Measurements from ENCODE around the gene SPATA18.
A peak's percentile ranks its signal among the peaks of the same experiment; 100 is the strongest.

The SPATA18 gene, protein sequence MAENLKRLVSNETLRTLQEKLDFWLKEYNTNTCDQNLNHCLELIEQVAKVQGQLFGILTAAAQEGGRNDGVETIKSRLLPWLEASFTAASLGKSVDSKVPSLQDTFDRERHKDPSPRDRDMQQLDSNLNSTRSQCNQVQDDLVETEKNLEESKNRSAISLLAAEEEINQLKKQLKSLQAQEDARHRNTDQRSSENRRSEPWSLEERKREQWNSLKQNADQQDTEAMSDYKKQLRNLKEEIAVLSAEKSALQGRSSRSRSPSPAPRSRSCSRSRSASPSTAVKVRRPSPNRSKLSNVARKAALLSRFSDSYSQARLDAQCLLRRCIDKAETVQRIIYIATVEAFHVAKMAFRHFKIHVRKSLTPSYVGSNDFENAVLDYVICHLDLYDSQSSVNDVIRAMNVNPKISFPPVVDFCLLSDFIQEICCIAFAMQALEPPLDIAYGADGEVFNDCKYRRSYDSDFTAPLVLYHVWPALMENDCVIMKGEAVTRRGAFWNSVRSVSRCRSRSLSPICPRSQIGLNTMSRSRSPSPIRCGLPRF
- 0.49 to 3.5 (median 1.3) reads per million in 17 experiments for total RNA-seq

DNA sequence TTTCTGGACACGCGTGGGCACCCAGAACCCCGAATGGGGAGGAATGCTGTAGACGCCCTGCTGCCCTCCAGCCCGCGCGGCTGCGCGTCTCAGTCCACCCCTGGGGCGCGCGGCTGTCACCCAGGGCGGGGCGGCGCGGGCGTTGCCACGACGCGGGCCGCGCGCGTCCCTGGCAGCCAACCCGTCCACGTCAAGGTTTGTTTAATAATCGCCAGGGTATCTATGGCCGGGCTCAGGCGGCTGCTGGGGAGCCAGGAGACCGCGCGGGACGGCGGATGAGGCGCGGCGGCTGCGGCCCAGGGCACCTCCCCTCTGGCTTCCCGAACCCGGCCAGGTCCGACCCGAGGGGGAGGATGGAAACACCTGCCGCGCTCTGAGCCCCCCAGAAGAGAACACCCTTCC is at the start of gene SPATA18:
SPATA18 (plus strand) TSS at position 92 of the 402 bp plus-strand sequence. CDS start 401 bp downstream, outside the sequence.
- peak in 3 of 4 experiments; percentile 34 to 67 (median 51) for DNase-seq

DNA sequence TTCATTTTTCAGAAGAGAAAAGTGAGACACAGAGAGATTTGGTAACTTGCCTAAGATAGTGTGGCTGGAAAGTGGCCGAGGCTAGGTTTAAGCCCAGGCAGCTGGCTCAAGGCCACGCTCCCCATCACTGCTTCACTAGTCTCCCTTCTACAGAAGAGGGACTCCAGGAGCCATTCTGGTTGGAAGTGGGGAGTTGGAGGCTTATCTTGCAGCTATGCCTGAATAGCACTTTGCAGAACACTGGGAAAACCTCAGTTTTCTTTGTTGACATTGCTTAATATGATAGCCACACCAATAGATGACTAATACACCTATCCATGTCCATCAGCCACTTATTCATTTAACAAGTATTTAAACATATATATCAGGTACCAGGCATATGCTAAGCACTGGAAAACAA is 49.5 kb upstream of the SPATA18 start:
- no peak for DNase-seq

DNA sequence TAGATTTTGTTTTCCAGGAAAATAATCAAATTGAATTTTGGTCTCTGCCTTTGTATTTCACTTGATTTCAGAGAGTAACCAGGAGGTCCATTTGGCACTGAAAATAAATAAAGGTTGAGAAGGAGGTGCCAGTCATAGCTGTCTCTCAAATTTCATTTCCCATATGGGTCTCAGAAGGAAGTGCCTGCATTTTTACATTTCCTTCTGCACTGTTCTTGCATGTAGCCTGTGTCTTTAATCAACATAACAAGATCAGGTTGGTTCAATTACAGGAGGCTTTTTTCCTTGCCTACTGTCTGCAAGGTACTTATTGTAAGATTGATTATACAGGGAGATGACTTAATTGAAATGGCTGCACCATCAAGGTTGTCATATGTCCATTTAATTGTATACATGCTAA is 46.7 kb upstream of the SPATA18 start:
- DNase-seq, result no peak

DNA sequence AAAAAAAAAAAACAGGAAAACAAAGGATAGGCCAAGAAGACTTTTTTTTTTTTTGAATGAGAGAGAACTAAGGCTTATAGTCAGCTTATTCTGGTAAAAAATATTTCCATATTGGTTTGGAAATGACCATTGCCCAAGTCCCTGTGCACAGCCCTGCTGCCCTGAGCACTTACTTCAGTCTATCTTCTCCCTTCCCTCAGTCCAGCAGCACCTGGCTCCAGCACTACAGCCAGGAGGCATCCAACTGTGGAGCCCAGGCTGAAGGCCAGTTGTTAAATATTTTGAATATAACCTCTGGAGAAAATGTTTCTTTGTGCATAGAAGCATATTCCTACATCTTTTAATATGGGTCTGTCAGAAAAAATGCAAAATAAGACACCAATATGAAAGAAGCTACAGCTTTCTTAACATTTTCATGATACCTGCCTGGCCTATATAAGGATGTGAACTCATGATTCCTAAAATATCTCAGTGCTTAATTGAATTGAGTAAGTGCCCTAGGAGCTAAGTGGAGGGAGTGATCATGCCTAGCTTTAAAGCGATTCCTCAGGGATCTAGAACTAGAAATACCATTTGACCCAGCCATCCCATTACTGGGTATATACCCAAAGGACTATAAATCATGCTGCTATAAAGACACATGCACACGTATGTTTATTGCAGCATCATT is 45.4 kb upstream of the SPATA18 start:
- no peak for DNase-seq

DNA sequence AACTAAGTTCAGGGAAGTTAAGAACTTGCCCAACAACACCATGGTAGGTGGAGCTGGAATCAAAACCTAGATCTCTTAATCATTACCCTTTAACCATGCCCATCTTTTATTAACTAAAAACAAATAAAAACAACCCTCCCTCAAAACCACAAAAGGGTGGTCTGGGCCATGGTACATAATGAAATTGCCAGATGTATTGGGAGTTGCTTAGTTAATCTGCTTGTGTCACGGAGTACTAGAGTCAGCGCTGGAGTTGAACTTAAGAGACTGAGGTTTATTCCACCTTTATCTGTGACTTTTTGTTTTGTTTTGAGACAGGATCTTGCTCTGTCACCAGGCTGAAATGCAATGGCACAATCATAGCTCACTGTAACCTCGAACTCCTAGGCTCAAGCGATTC is 44.2 kb upstream of the SPATA18 start:
- DNase-seq, result no peak

DNA sequence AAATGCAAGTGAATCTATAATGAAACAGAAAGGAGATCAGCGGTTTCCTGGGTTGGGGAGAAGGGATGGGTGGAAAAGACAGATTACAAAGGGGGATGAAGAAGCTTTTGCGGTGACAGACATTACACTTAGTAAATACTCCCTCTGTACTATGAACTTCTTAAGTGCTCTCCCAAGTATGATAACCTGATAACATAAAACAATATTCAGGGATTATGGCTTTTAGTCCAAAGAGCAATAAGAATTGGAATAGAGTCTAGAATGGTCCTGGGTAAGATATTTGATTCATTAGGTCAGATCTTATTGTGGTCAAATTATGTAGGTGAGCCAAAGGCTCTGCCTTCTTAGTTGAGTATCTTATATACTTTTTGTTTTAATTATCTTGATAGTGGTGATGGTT is 40.1 kb upstream of the SPATA18 start:
- no peak for DNase-seq

DNA sequence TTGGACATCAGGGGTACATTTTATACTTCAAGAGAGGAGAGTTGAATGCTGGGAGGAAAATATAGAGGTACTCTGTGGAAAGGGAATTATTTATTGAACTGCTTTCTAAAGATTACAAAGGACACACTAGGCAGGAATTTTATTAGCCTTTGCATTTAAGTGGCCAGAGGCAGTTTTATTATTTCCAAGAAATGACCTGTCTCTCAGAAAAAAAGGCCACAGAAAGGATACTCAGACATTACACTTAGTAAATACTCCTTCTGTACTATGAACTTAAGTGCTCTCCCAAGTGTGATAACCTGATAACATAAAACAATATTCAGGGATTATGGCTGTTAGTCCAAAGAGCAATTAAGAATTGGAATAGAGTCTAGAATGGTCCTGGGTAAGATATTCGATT is 38.5 kb upstream of the SPATA18 start:
- no peak for DNase-seq

DNA sequence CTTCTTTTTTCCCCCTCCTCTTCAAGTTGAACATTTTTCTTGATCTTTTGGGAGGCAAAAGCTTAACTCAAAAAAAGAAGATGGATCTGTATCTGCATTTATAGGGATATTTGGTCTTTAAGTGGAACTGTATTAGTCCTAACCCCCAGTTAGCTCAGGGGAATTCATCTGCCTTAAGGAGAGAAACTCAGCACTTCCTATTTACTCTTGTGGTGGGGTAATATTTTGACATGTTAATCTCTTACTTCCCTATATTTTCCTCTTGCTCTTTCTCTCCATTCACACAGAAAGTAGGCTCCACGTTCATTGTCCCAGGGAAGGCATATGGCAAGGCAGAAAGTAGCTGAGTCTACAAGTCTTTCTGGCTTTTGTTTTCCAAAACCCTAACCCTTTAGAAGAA is 36.2 kb upstream of the SPATA18 start:
- DNase-seq, result peak in 3 of 4 experiments; percentile 12 to 66 (median 56)

DNA sequence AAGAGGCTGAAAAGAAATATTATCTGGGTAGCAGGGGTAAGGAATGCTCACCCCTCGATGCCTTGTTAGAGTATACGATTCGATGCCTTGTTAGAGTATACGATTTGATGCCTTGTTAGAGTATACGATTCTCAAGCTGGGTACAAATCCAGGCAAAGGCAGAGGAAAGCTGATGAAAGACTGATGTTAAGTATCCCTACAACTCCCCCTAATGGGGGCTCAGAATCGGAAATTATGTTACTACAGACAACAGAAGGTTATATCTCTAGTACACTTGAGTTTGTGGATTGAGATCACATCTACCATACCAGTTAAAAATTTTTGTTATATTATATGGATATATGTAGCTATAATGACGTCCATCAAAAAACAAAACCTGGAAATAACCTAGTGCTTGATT is 35.7 kb upstream of the SPATA18 start:
- DNase-seq, result no peak

DNA sequence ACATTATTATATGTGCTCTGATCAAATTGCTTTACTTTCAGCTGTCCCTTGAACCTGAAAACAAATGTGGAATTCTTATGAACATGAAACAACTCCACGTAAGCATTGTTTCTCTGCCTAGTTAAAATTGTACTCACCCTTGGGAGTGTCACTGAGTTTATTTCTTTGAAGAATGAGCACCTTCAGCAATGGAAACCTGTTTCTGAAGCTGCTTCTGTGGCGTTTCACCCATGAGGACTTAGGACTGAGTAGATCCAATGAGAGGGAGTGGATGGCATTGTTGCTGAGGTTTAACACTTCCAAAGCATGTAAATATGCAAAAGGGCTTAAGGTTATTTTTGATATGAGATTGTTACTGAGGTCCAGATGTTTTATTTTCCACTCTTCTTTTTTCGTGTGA is 34.1 kb upstream of the SPATA18 start:
- no peak for DNase-seq

DNA sequence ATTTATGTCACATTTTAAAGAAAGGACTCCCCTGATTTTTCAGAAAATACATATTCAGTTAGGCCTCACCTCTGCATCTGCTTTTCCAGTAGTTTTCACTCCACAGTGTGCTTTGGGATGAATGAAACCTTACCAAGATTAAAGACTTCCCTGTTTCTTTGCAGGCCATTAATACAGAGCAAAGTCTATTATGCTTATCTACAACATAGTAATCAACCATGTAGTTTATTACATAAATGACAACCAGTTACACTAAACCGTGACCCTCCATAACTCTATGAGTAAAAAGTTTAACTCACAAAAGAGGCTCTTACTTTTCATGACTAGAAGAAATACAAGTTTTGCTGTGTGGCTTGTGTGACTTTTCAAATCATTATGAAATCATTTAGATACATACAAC is 33.3 kb upstream of the SPATA18 start:
- no peak for DNase-seq

DNA sequence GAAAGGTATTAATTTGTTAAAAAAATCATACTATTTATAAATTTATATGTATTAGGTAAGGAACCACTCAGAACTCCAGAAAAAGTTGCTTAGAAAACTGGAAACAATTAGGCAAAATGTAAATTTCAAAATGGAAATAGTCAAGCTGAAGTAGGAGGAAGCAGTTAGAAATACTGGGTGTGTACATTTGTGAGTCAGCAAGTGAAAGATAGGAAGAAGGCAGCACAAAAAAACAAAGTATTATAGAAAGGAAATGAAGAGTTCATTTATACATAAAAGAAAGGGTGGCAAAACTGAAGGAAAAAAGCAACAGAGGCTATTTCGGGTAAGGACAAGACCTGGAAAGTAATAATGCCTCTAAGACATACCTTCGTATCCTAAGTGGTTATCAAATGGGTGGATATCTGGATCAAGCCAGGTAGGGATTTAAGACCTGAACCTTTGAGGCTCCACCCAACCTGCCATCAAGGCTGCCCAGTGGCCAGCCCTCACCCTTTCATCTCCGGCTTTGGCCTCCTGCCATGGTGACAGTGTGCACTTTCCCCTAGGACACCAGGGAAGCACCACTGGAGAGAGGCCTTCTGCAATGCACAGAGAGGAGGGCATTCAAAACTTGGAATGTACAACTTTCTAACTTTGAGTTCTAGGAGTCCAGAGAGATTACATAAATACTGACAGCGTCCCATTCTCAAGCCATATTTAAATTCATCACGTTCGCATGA is 31.0 kb upstream of the SPATA18 start, which contains the start of gene LRRC66:
LRRC66 (minus strand) TSS at position 428 of the 722 bp plus-strand sequence. CDS start 2,750 bp downstream, outside the sequence.
- DNase-seq, result peak in 2 of 4 experiments; percentile 20 to 43

DNA sequence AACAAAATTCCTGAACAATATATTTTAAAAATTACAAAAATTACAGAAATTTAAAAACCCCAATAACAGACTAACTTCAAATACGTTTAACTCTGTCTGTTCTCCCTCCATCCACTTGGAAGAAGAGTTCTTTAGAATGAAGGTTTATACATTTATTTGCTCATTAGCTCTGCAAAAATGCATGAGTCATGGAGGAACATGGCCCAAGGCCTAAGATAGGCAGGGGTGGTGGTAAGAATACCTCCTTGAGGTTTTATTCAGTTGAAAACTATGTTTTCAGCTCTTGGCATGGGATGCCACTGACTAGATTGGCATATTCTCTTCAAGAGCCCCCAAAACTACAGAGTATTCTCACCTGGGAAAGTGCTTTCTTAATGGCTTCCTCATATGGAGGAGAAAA is 22.1 kb upstream of the SPATA18 start:
- no peak for DNase-seq

DNA sequence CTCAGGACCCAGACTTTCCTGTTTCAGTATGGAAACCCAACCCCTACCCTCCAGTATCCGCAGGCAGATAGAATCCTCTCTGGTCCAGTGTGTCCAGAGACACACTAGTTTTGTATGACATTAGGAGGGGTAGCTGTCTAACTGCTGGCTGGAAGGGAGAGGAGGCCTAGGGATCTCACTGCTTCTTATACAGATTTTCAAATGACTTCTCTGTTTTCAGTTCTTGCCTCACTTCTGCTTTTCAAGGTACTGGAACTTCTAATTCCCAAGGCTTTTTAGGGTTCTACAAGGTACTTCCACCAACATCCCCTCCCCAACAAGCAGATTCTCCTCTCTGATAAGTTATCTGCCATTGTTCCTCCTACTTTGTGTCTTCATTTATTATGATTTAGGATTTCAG is 19.1 kb upstream of the SPATA18 start:
- peak in 3 of 4 experiments; percentile 24 to 58 (median 41) for DNase-seq

DNA sequence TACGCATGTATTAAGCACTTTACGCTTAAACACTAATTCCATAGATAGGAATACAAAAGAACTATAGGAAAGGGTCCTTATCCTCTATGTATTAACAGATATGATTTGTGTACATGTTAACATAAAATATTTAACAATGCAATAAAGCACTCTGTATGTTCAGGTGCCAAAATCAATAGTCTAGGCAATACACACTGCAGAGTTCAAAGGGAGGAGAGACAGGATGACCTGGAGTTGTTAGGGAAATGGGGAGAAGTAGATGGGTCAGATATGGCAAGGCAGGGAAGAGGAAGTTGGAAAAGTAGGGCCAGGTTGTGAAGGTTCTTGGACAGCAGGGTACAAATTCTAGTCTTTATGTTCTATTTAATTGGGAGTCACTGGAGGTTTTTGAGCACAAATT is 15.9 kb upstream of the SPATA18 start:
- no peak for DNase-seq

DNA sequence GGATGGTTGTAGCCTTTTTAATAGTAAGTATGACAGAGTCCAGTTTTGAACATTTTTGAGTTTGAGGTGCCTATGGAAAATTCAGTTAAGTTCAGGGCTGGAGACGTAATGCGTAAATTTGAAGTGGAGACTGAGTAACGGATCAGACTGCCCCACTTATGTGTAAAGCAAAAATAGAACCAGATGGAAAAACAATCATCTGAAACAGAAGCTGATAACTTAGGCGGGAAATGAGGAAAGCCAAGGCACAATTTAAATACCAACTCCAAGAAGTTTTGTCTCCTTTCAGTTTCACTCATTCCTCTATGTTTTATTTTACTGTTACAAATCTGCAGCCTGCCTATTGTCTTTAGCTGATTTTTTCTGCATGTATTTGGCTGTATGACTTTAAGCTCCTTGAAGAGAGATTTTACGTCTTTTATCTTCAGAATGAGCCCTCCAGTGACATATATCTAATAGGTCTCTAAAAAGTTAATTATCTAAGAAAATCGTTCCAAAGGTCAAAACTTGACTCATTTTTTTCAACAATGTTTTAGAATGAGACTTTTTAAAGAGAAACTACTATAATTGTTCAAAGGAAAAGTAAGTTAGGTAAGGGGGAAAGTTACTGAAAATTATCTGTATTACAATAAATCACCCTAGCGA is 14.1 kb upstream of the SPATA18 start:
- no peak for DNase-seq

DNA sequence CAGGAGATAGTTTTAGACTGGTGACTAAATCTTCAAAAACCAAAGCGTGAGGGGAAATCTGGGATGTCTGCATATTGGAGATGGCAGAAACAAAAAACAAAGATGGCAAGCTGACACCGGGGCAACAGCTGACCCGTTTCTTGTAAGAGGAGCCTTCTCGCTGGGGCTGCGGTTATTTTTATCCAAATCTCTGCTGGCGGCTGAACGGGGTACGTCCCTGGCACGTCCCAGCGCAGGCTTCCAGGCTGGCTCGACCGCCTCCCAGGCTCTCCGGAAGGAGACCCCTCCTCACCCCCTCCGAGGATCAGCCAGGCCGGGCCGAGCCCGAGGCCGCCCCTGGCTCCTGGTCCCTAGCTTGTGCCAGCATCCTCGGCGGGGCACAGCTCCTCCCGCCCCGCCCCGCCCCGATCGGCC is 13.4 kb upstream of the SPATA18 start:
- DNase-seq, result peak in 1 of 4 experiments; percentile 9

DNA sequence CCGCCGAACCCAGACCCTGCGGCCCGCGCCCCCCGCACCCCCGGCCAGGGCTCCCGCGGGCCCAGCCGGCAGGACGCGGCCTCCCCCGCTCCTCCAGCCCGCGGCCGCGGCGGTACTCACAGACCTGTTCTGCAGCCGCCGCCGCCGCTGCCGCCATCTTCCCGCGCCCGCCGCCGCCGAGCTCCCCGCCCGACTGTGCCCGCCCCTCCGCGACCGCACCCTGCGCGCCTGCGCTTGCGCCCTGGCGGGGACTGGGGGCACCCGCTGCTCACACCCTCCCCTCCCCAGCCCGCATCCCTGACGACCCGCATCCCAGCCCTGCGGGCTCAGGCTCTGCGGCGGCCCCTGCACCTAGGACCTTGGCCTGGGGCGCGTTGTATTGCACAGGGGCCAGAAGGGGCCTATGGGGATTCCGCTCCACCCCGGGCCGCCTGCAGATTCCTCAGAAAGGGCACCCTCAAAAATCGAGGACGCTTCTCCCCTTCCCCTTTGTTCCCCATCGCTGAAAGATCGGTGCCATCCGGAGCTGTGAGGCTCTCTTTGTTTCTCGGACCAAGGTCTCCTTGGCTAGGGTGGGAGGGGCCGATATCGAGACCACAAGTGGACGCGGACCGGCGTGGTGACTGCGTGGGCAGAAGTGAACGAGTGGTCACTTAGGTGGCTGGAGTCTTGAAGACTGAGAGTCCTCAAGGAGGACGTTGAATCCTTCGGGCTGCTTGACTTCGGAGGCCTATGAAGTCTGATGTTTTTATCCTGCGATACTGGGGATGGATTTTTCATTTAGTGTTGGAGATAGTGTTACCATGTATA is 12.8 kb upstream of the SPATA18 start, which contains the start of gene SGCB:
SGCB (minus strand) TSS at position 197 of the 810 bp plus-strand sequence; CDS start at position 157, 40 bp downstream.
- peak in 3 of 4 experiments; percentile 36 to 67 (median 60) for DNase-seq

DNA sequence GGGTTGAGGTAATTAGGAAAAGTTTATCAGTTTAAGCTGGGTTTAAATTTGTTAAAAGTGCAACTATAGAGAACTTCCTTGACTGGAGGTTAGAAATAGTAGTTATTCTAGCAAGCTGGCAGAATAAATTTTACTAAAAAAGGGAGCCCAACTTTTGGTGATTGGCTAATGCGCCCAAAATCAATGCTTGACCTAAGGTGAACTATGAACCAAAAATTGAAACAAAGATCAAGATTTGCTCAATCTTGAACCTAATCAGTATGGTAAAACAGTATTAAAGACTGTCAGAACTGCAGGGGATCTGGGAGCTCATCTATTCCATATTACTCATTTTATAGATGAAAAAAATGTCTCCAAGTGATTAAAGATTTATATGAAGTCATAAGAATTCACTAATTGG is 6.1 kb upstream of the SPATA18 start:
- DNase-seq, result no peak

DNA sequence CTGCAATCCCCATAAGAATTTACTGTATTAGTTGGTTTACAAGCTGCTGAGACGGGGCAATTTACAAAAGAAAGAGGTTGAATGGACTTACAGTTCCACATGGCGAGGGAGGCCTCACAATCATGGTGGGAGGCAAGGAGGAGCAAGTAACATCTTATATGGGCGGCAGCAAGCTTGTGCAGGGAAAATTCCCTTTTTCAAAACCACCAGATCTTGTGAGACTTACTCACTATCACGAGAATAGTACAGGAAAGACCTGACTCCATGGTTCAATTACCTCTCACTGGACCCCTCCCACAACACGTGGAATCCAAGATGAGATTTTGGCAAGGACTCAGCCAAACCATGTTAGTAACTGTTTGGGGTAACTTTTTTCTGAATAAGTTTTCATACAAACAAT is 1.8 kb upstream of the SPATA18 start:
- DNase-seq, result peak in 3 of 4 experiments; percentile 45 to 49 (median 47)
